ENCODE measurements around the gene HHAT. TPM values are rescaled to one million over a fixed set of nuclear protein-coding genes. Genes with fewer than 3 reads are reported as not detected.

The HHAT gene
- polyA plus RNA-seq, 10 donors: 3.5 to 6.0 (median 4.5) TPM

- no peak for DNase-seq
These were observed 267.9 kb downstream of the HHAT start for GRCh38 chr1:210596641-210597040.

GRCh38 chr1:210597555-210598134, 268.9 kb downstream of the HHAT start:
- DNase-seq: peak in 1 of 3 donors; percentile 85

- DNase-seq: peak in 1 of 3 donors; percentile 93
These were observed 269.5 kb downstream of the HHAT start for GRCh38 chr1:210598135-210598652.

- DNase-seq: no peak
These were observed 271.9 kb downstream of the HHAT start for GRCh38 chr1:210600421-210601159.

GRCh38 chr1:210603123-210603522, 274.4 kb downstream of the HHAT start:
- DNase-seq: no peak

GRCh38 chr1:210605099-210605498, 276.4 kb downstream of the HHAT start:
- DNase-seq: no peak

- DNase-seq: no peak
These were observed 278.7 kb downstream of the HHAT start for GRCh38 chr1:210607361-210607760.

- DNase-seq: no peak
These were observed 280.1 kb downstream of the HHAT start for GRCh38 chr1:210608767-210609166.

- DNase-seq: no peak
These were observed 287.7 kb downstream of the HHAT start for GRCh38 chr1:210616356-210616755.

GRCh38 chr1:210617293-210617692, 288.6 kb downstream of the HHAT start:
- DNase-seq: no peak

GRCh38 chr1:210618369-210618768, 289.7 kb downstream of the HHAT start:
- DNase-seq: peak; percentile 8 to 69 (median 27)

GRCh38 chr1:210620867-210621488, 292.3 kb downstream of the HHAT start:
- no peak for DNase-seq

- DNase-seq: no peak
These were observed 293.0 kb downstream of the HHAT start for GRCh38 chr1:210621712-210622111.

GRCh38 chr1:210624722-210625121, 296.0 kb downstream of the HHAT start:
- DNase-seq: peak; percentile 57 to 87 (median 75)

GRCh38 chr1:210625715-210626114, 297.0 kb downstream of the HHAT start:
- DNase-seq: no peak

- no peak for DNase-seq
These were observed 297.6 kb downstream of the HHAT start for GRCh38 chr1:210626341-210626740.

- no peak for DNase-seq
These were observed 299.1 kb downstream of the HHAT start for GRCh38 chr1:210627755-210628154.

GRCh38 chr1:210629276-210629675, 300.6 kb downstream of the HHAT start:
- no peak for DNase-seq

GRCh38 chr1:210631399-210631798, 302.7 kb downstream of the HHAT start:
- no peak for DNase-seq

- no peak for DNase-seq
These were observed 304.4 kb downstream of the HHAT start for GRCh38 chr1:210633140-210633539.

- no peak for DNase-seq
These were observed 304.9 kb downstream of the HHAT start for GRCh38 chr1:210633636-210634035.

GRCh38 chr1:210635108-210635507, 306.4 kb downstream of the HHAT start:
- DNase-seq: no peak

- no peak for DNase-seq
These were observed 312.9 kb downstream of the HHAT start for GRCh38 chr1:210641582-210641981.
